ENCODE results near the gene CDS2.

The CDS2 gene

GRCh38 chr20:5146871-5147592, 20.2 kb downstream of the CDS2 start:
- Histone ChIP-seq H3K4me3 (ENCODE audit: low read depth, low read length) (no peak overlapping the region), H3K27ac (ENCODE audit: extremely low read depth, low read depth, low read length) (no peak overlapping the region), H3K4me1 (ENCODE audit: control insufficient read depth, insufficient read depth, low read length) (peaks cover 17% of the 10 kb centered on the region), H3K36me3 (ENCODE audit: control insufficient read depth in 2 of 2, insufficient read depth in 1 of 2, low read length in 2 of 2) (peaks cover 0 to 4% of the 10 kb centered on the region in 2 experiments; a peak in 2 of 3 replicates), H3K9me3 (ENCODE audit: control insufficient read depth, insufficient read depth, low read depth, low read length) (no peaks in the 10 kb centered on the region)
- no peak for TF ChIP-seq ZBTB20 (tag by site-specific recombination; IDR thresholded peaks at IDR 0.05)
- TF ChIP-seq ZNF433 (tag by site-specific recombination; IDR thresholded peaks at IDR 0.05; ENCODE audit: low read depth): no peak
- no peak for TF ChIP-seq ZNF266 (tag by site-specific recombination; IDR thresholded peaks at IDR 0.05; ENCODE audit: low read depth)
- TF ChIP-seq OSR2 (tag by site-specific recombination; IDR thresholded peaks at IDR 0.05): no peak
- no peak for TF ChIP-seq ZBTB10 (tag by site-specific recombination; IDR thresholded peaks at IDR 0.05)
- TF ChIP-seq ZNF521 (tag by site-specific recombination; IDR thresholded peaks at IDR 0.05): no peak
- no peak for TF ChIP-seq ZNF416 (tag by site-specific recombination; IDR thresholded peaks at IDR 0.05)
- TF ChIP-seq ZNF530 (tag by site-specific recombination; IDR thresholded peaks at IDR 0.05; ENCODE audit: low read depth): no peak
- no peak for TF ChIP-seq ZNF140 (tag by site-specific recombination; IDR thresholded peaks at IDR 0.05)
- TF ChIP-seq INSM2 (tag by site-specific recombination; IDR thresholded peaks at IDR 0.05): no peak
- ChIA-PET POLR2A (interaction anchor here (1.1 kb wide), 1 partner anchor 20 kb away, joined by 4 read pairs; the partner anchor contains the start of gene CDS2), CTCF (interaction anchor here (0.6 to 1.7 kb wide), 3 partner anchors 20 to 474 kb away, joined by 3 to 5 read pairs (median 5); partner anchors contain the start of gene CDS2)

GRCh38 chr20:5148581-5148980, 21.8 kb downstream of the CDS2 start:
- ChIA-PET CTCF (interaction anchor here (1.0 kb wide), 1 partner anchor 44 kb away, joined by 3 read pairs; no protein-coding TSS in a partner anchor), POLR2A (interaction anchor here (0.6 kb wide), 1 partner anchor 54 kb away, joined by 4 read pairs; no protein-coding TSS in a partner anchor)
- Histone ChIP-seq H3K4me3 (ENCODE audit: low read depth, low read length) (no peak overlapping the region), H3K4me1 (ENCODE audit: control insufficient read depth, insufficient read depth, low read length) (peaks cover 17% of the 10 kb centered on the region), H3K27ac (ENCODE audit: extremely low read depth, low read depth, low read length) (no peak overlapping the region), H3K9me3 (ENCODE audit: control insufficient read depth, insufficient read depth, low read depth, low read length) (no peaks in the 10 kb centered on the region), H3K36me3 (ENCODE audit: control insufficient read depth in 2 of 2, insufficient read depth in 1 of 2, low read length in 2 of 2) (peaks cover 0 to 4% of the 10 kb centered on the region in 2 experiments; a peak in 2 of 3 replicates)
- TF ChIP-seq BCL11A (tag by site-specific recombination; IDR thresholded peaks at IDR 0.05; ENCODE audit: low read depth): no peak
- TF ChIP-seq CTCF (tag by site-specific recombination; IDR thresholded peaks at IDR 0.05): no peak
- no peak for TF ChIP-seq ZNF391 (tag by site-specific recombination; IDR thresholded peaks at IDR 0.05; ENCODE audit: borderline replicate concordance, low read depth)
- no peak for TF ChIP-seq YY2 (tag by site-specific recombination; IDR thresholded peaks at IDR 0.05)
- TF ChIP-seq ZNF830 (tag by site-specific recombination; IDR thresholded peaks at IDR 0.05; ENCODE audit: low read depth): no peak
- no peak for TF ChIP-seq SETDB1 (IDR thresholded peaks at IDR 0.05; ENCODE audit: insufficient read length, low read length)
- no peak for TF ChIP-seq ZNF654 (tag by site-specific recombination; IDR thresholded peaks at IDR 0.05; ENCODE audit: low read depth)
- TF ChIP-seq ZFP41 (tag by site-specific recombination; IDR thresholded peaks at IDR 0.05; ENCODE audit: borderline replicate concordance): no peak
- no peak for TF ChIP-seq ZNF169 (tag by site-specific recombination; IDR thresholded peaks at IDR 0.05)
- TF ChIP-seq ZNF449 (tag by site-specific recombination; IDR thresholded peaks at IDR 0.05): no peak
- TF ChIP-seq HOXA7 (CRISPR knock-in tag; IDR thresholded peaks at IDR 0.05; ENCODE audit: borderline replicate concordance): no peak
- no peak for TF ChIP-seq ZNF114 (tag by site-specific recombination; IDR thresholded peaks at IDR 0.05)
- TF ChIP-seq SALL2 (tag by site-specific recombination; IDR thresholded peaks at IDR 0.05; ENCODE audit: borderline replicate concordance): no peak
- no peak for TF ChIP-seq ZNF707 (tag by site-specific recombination; IDR thresholded peaks at IDR 0.05)
- TF ChIP-seq BCL6B (tag by site-specific recombination; IDR thresholded peaks at IDR 0.05): no peak
- no peak for TF ChIP-seq ZNF19 (tag by site-specific recombination; IDR thresholded peaks at IDR 0.05; ENCODE audit: low read depth)

All from HEK293 (cell line).